Skin of body (tissue), 2 donors: ENCODE measurements around the gene RPS16. TPM values are rescaled to one million over a fixed set of nuclear protein-coding genes. Genes with fewer than 3 reads are reported as not detected.
A peak's percentile ranks its signal among the peaks of the same experiment; 100 is the strongest.
"Not testable (repeated sequence)": the region's sequence is repeated elsewhere in the genome, so short reads cannot be mapped to it uniquely, and the experiment has no call there.

ENCODE experiments used
- DNase-seq: peaks from one replicate; lab custom pipeline; 2025; lab: John Stamatoyannopoulos, UW
- total RNA-seq: library from RNA; depleted of rRNA; stranded (reverse); fragments of >200 nt; gene quantifications from one replicate; pipeline ENCODE4 v1.2.3, GENCODE V29; 2014

The RPS16 gene
- 157 TPM for total RNA-seq

GRCh38 chr19:39435499-39436349 lies at the start of gene RPS16:
Gene RPS16 (minus strand): TSS chr19:39435949. CDS start chr19:39435895, 54 bp downstream.
- peak; percentile 96 for DNase-seq

- DNase-seq: no peak
Measured at GRCh38 chr19:39483141-39483540, 47.4 kb upstream of the RPS16 start.

GRCh38 chr19:39481676-39482075 lies 45.9 kb upstream of the RPS16 start:
- DNase-seq: no peak

- no peak for DNase-seq
Measured at GRCh38 chr19:39481229-39481545, 45.4 kb upstream of the RPS16 start.

- DNase-seq: peak; percentile 90
Measured at GRCh38 chr19:39480337-39481228, 44.8 kb upstream of the RPS16 start, which contains the start of gene TIMM50. Gene TIMM50 (plus strand): TSS chr19:39480838. CDS start chr19:39480854, 16 bp downstream.

GRCh38 chr19:39479916-39480315 lies 44.2 kb upstream of the RPS16 start:
- DNase-seq: no peak

- DNase-seq: not testable (repeated sequence)
Measured at GRCh38 chr19:39479319-39479801, 43.6 kb upstream of the RPS16 start.

GRCh38 chr19:39475748-39476147 lies 40.0 kb upstream of the RPS16 start:
- DNase-seq: no peak

- no peak for DNase-seq
Measured at GRCh38 chr19:39474139-39474620, 38.4 kb upstream of the RPS16 start.

GRCh38 chr19:39473443-39473960 lies 37.8 kb upstream of the RPS16 start:
- DNase-seq: no peak

- no peak for DNase-seq
Measured at GRCh38 chr19:39472746-39473442, 37.1 kb upstream of the RPS16 start.

- no peak for DNase-seq
Measured at GRCh38 chr19:39471756-39472536, 36.2 kb upstream of the RPS16 start.

GRCh38 chr19:39470724-39471339 lies 35.1 kb upstream of the RPS16 start:
- DNase-seq: no peak

- DNase-seq: no peak
Measured at GRCh38 chr19:39469567-39469966, 33.8 kb upstream of the RPS16 start.

- no peak for DNase-seq
Measured at GRCh38 chr19:39469036-39469435, 33.3 kb upstream of the RPS16 start.

GRCh38 chr19:39467941-39468340 lies 32.2 kb upstream of the RPS16 start:
- DNase-seq: no peak

GRCh38 chr19:39465956-39466747 lies 30.4 kb upstream of the RPS16 start:
- DNase-seq: no peak

- DNase-seq: no peak
Measured at GRCh38 chr19:39463403-39463802, 27.7 kb upstream of the RPS16 start.

GRCh38 chr19:39451257-39451656 lies 15.5 kb upstream of the RPS16 start:
- DNase-seq: not testable (repeated sequence)
